OCI-LY1 (cell line): ENCODE results near the gene PNKP.
A peak's percentile ranks its signal among the peaks of the same experiment; 100 is the strongest.

Experiments used
- H2AFZ ChIP-seq: fragments of 200-600 bp; sonication (generic), shearing (Covaris generic); 2 replicates; pipeline ENCODE4 v1.6.0; 2014; ENCODE audit warnings: antibody characterized with exemption, mild to moderate bottlenecking, low read length
- H3F3A ChIP-seq: fragments of 200-600 bp; sonication (generic), shearing (Covaris generic); 2 replicates; pipeline ENCODE4 v1.6.0; 2014; ENCODE audit warnings: mild to moderate bottlenecking, antibody characterized with exemption, low read length, moderate library complexity; ENCODE audit not compliant: insufficient read depth
- H3K27ac ChIP-seq: fragments of 200-600 bp; sonication (generic); 2 replicates; pipeline ENCODE4 v1.5.1; 2014; ENCODE audit warnings: low read length, mixed run types, mild to moderate bottlenecking, low read depth; ENCODE audit not compliant: poor library complexity, severe bottlenecking
- H3K27me3 ChIP-seq: fragments of 200-600 bp; sonication (generic); 2 replicates; pipeline ENCODE4 v1.6.0; 2014; ENCODE audit warnings: antibody characterized with exemption, mild to moderate bottlenecking, low read length, moderate library complexity; ENCODE audit not compliant: insufficient read depth
- H3K36me3 ChIP-seq: fragments of 200-600 bp; sonication (generic); 2 replicates; pipeline ENCODE4 v1.6.1; 2014; ENCODE audit warnings: mild to moderate bottlenecking, antibody characterized with exemption, low read length, moderate library complexity, mixed read lengths; ENCODE audit not compliant: insufficient read depth
- H3K4me1 ChIP-seq: fragments of 200-600 bp; sonication (generic); 2 replicates; pipeline ENCODE4 v1.5.1; 2014; ENCODE audit warnings: mild to moderate bottlenecking, low read length, moderate library complexity; ENCODE audit not compliant: insufficient read depth, severe bottlenecking
- H3K4me2 ChIP-seq: fragments of 200-600 bp; sonication (generic), shearing (Covaris generic); 2 replicates; pipeline ENCODE4 v1.6.1; 2014; ENCODE audit warnings: low read length
- H3K4me3 ChIP-seq: fragments of 200-600 bp; sonication (generic); 2 replicates; pipeline ENCODE4 v1.5.1; 2014; ENCODE audit warnings: low read length, low read depth, mild to moderate bottlenecking, mixed read lengths; ENCODE audit not compliant: poor library complexity, severe bottlenecking
- H3K79me2 ChIP-seq: fragments of 200-600 bp; shearing (Covaris generic); 2 replicates; pipeline ENCODE4 v1.6.1; 2016; ENCODE audit warnings: mixed run types, low read length, mixed read lengths; ENCODE audit not compliant: insufficient read depth
- H3K9ac ChIP-seq: fragments of 200-600 bp; sonication (generic), shearing (Covaris generic); 2 replicates; pipeline ENCODE4 v1.6.1; 2014; ENCODE audit warnings: mild to moderate bottlenecking, low read length, mixed read lengths
- H3K9me2 ChIP-seq: fragments of 200-600 bp; sonication (generic), shearing (Covaris generic); 2 replicates; pipeline ENCODE4 v1.6.1; 2014; ENCODE audit warnings: low read depth, mild to moderate bottlenecking, low read length, mixed read lengths
- H3K9me3 ChIP-seq: fragments of 200-600 bp; shearing (Covaris generic); 2 replicates; pipeline ENCODE4 v1.6.1; 2014; ENCODE audit warnings: low read length, mixed read lengths
- H4K20me1 ChIP-seq: fragments of 200-600 bp; sonication (generic), shearing (Covaris generic); 2 replicates; pipeline ENCODE4 v1.6.0; 2016; ENCODE audit warnings: mild to moderate bottlenecking, low read length; ENCODE audit not compliant: insufficient read depth
- EZH2 ChIP-seq: fragments of 200-600 bp; sonication (generic), shearing (Covaris generic); IDR thresholded peaks from 2 replicates; pipeline ENCODE4 v1.8.0; 2017; ENCODE audit warnings: borderline replicate concordance, mixed run types, mild to moderate bottlenecking, antibody characterized with exemption, low read length, moderate library complexity, mixed read lengths
- TF ChIP-seq, protein P1 (sequence below): fragments of 200-600 bp; sonication (generic), shearing (Covaris generic); IDR thresholded peaks from 2 replicates; pipeline ENCODE4 v1.5.1; 2017; ENCODE audit warnings: mild to moderate bottlenecking, antibody characterized with exemption, low read length, moderate library complexity, mixed read lengths

PNKP gene

GRCh38 chr19:49859682-49860335, 7.6 kb downstream of the PNKP start:
- peaks cover 93% of the 10 kb centered on the region for H3K36me3 ChIP-seq
- H3K4me2 ChIP-seq, result no peak overlapping the region
- H3K4me1 ChIP-seq, result peaks cover 28% of the 10 kb centered on the region
- TF ChIP-seq, protein P1, sequence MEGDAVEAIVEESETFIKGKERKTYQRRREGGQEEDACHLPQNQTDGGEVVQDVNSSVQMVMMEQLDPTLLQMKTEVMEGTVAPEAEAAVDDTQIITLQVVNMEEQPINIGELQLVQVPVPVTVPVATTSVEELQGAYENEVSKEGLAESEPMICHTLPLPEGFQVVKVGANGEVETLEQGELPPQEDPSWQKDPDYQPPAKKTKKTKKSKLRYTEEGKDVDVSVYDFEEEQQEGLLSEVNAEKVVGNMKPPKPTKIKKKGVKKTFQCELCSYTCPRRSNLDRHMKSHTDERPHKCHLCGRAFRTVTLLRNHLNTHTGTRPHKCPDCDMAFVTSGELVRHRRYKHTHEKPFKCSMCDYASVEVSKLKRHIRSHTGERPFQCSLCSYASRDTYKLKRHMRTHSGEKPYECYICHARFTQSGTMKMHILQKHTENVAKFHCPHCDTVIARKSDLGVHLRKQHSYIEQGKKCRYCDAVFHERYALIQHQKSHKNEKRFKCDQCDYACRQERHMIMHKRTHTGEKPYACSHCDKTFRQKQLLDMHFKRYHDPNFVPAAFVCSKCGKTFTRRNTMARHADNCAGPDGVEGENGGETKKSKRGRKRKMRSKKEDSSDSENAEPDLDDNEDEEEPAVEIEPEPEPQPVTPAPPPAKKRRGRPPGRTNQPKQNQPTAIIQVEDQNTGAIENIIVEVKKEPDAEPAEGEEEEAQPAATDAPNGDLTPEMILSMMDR, result no peak
- no peaks in the 10 kb centered on the region for H3K9me2 ChIP-seq
- no peak overlapping the region for H3K4me3 ChIP-seq
- no peak overlapping the region for H3K9ac ChIP-seq
- H3F3A ChIP-seq, result no peaks in the 10 kb centered on the region
- no peaks in the 10 kb centered on the region for H3K27me3 ChIP-seq
- H3K27ac ChIP-seq, result no peak overlapping the region
- H2AFZ ChIP-seq, result no peak overlapping the region
- no peaks in the 10 kb centered on the region for H4K20me1 ChIP-seq
- H3K9me3 ChIP-seq, result no peaks in the 10 kb centered on the region
- H3K79me2 ChIP-seq, result no peaks in the 10 kb centered on the region

GRCh38 chr19:49858088-49858985, 9.0 kb downstream of the PNKP start:
- Histone ChIP-seq H3K36me3 (peaks cover 85% of the 10 kb centered on the region), H3K4me3 (no peak overlapping the region), H3K27ac (peak overlapping the region; percentile 66), H4K20me1 (no peaks in the 10 kb centered on the region), H2AFZ (no peak overlapping the region), H3K9me2 (no peaks in the 10 kb centered on the region), H3K9me3 (no peaks in the 10 kb centered on the region), H3K4me2 (no peak overlapping the region), H3K79me2 (peaks cover 8% of the 10 kb centered on the region), H3F3A (no peaks in the 10 kb centered on the region), H3K27me3 (no peaks in the 10 kb centered on the region), H3K9ac (no peak overlapping the region), H3K4me1 (peaks cover 37% of the 10 kb centered on the region)
- no peak for TF ChIP-seq EZH2
- TF ChIP-seq, protein P1, result peak; percentile 41; the same call in 1 of the 2 replicates

DNA sequence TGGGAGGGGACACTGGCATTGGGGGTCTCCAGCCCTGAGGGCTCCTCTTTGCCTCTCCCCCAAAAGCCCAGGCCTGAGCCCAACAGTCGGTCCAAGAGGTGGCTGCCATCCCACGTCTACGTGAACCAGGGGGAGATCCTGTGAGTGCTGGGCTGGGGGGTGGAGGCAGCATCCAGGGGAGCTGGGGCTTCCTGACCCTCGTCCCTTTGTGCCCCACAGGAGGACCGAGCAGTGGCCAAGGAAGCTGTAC, 9.6 kb downstream of the PNKP start:
- TF ChIP-seq, protein P1, result no peak
- no peak for TF ChIP-seq EZH2
- no peak overlapping the region for H2AFZ ChIP-seq
- H3F3A ChIP-seq, result no peaks in the 10 kb centered on the region
- peaks cover 79% of the 10 kb centered on the region for H3K36me3 ChIP-seq
- H3K27ac ChIP-seq, result peak overlapping the region; percentile 66
- H3K9me2 ChIP-seq, result no peaks in the 10 kb centered on the region
- no peaks in the 10 kb centered on the region for H3K27me3 ChIP-seq
- H3K79me2 ChIP-seq, result peaks cover 14% of the 10 kb centered on the region
- no peaks in the 10 kb centered on the region for H3K9me3 ChIP-seq
- no peak overlapping the region for H3K4me2 ChIP-seq
- no peak overlapping the region for H3K4me3 ChIP-seq
- no peak overlapping the region; the same call in 1 of the 2 replicates for H3K9ac ChIP-seq
- H3K4me1 ChIP-seq, result peaks cover 40% of the 10 kb centered on the region
- no peaks in the 10 kb centered on the region for H4K20me1 ChIP-seq
